ENCODE data around the gene SCYGR5. TPM values are rescaled to one million over a fixed set of nuclear protein-coding genes. Genes with fewer than 3 reads are reported as not detected.

SCYGR5 gene
- polyA plus RNA-seq, 1 experiment: not detected

DNA sequence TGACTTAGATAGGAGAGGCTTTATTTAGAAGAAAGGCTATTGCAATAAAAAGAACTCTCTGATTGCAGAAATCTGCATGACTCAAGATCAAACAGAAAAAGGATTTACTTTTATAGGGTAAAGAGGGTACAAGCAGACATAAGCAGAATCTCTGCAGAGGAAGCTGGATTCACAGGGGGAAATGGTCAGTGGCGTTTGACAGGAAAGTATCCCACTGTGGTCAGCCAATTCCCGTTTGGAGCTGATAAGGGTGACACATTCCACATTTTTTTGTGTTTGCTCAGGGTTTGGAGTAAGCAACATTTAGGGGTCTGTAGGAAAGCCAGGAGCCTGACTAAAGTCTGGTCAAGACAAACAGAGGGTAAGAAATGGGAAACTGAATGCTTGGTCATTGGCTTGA is 23.9 kb upstream of the SCYGR5 start:
- TF ChIP-seq, protein P1, sequence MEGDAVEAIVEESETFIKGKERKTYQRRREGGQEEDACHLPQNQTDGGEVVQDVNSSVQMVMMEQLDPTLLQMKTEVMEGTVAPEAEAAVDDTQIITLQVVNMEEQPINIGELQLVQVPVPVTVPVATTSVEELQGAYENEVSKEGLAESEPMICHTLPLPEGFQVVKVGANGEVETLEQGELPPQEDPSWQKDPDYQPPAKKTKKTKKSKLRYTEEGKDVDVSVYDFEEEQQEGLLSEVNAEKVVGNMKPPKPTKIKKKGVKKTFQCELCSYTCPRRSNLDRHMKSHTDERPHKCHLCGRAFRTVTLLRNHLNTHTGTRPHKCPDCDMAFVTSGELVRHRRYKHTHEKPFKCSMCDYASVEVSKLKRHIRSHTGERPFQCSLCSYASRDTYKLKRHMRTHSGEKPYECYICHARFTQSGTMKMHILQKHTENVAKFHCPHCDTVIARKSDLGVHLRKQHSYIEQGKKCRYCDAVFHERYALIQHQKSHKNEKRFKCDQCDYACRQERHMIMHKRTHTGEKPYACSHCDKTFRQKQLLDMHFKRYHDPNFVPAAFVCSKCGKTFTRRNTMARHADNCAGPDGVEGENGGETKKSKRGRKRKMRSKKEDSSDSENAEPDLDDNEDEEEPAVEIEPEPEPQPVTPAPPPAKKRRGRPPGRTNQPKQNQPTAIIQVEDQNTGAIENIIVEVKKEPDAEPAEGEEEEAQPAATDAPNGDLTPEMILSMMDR (IDR thresholded peaks at IDR 0.05; ENCODE audit: insufficient read depth, low read depth, low read length): no peak
- Histone ChIP-seq H3K4me3 (ENCODE audit: low read depth, low read length) (no peak overlapping the region), H3K36me3 (ENCODE audit: control insufficient read depth, insufficient read depth, low read length) (no peaks in the 10 kb centered on the region), H3K27me3 (ENCODE audit: control insufficient read depth, insufficient read depth, low read length) (peaks cover 3% of the 10 kb centered on the region; the same call in 1 of the 2 replicates)
- DNase-seq (ENCODE audit: low read depth): no peak
- ChIA-PET POLR2A (no interaction called here), CTCF (no interaction called here)

DNA sequence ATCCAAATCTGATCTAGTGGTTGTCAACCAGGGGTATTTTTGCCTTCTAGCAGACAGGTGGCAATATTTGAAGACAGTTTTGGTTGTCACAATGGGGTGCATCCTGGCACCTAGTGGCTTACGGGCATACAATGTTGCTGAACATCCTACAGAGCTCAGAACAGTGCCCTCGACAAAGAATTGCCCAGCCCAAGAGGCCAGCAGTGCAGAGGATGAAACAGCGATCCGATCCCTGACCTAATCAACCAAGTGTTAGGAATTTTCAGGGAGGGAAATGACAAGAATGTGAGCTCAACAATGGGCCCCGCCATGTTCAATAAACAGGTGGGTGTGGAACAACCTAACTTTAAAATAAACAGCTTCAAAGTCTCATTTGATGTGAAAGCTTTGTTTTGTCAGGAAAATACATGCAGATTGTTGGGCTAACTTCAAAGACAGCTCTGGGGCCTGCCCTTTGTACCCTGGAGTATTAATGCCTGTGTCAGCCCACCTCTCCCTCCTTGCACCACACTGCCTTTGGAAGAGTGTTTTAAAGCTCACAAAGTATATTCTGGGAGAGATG is 22.5 kb upstream of the SCYGR5 start:
- no peak overlapping the region for H3K4me3 ChIP-seq (ENCODE audit: low read depth, low read length)
- DNase-seq (ENCODE audit: low read depth): no peak
- peaks cover 3% of the 10 kb centered on the region; the same call in 1 of the 2 replicates for H3K27me3 ChIP-seq (ENCODE audit: control insufficient read depth, insufficient read depth, low read length)
- no peaks in the 10 kb centered on the region for H3K36me3 ChIP-seq (ENCODE audit: control insufficient read depth, insufficient read depth, low read length)
- ChIA-PET CTCF (interaction anchor here (0.6 kb wide), 1 partner anchor 9 kb away, joined by 3 read pairs; no protein-coding TSS in a partner anchor), POLR2A (no interaction called here)
- TF ChIP-seq, protein P1 (IDR thresholded peaks at IDR 0.05; ENCODE audit: insufficient read depth, low read depth, low read length): no peak

- CTCF ChIA-PET: no interaction called here
- DNase-seq (ENCODE audit: low read depth): no peak
Observed at GRCh38 chr2:227653419-227653818, 13.2 kb upstream of the SCYGR5 start.

DNA sequence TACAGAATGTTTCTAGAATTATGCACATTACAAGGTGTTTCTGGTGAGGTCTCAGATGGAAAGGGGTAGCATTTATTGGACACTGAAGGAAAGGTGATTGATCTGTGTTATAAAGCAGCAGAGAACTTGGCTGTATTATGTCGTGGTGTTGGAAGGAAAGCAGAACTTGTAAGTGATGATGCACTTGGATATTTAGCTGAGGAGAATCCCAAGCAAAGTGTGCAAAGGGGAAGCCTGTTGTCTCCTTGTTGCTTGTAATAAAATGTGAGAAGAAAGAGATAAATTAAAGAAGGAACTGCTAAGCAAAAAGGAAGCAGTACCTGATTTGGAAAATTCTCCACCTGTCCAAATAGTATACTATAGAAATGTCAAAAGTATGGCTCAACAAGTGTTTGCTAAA is 12.2 kb upstream of the SCYGR5 start:
- TF ChIP-seq, protein P1 (IDR thresholded peaks at IDR 0.05; ENCODE audit: insufficient read depth, low read depth, low read length): no peak

More at GRCh38 chr2:227653419-227653818, 13.2 kb upstream of the SCYGR5 start:
- Histone ChIP-seq H3K27me3 (ENCODE audit: control insufficient read depth, insufficient read depth, low read length) (no peaks in the 10 kb centered on the region), H3K4me3 (ENCODE audit: low read depth, low read length) (no peak overlapping the region), H3K36me3 (ENCODE audit: control insufficient read depth, insufficient read depth, low read length) (no peaks in the 10 kb centered on the region)
- POLR2A ChIA-PET: no interaction called here
- TF ChIP-seq, protein P1 (IDR thresholded peaks at IDR 0.05; ENCODE audit: insufficient read depth, low read depth, low read length): no peak

GRCh38 chr2:227655454-227655853 is 11.2 kb upstream of the SCYGR5 start:
- peak; percentile 56 for DNase-seq (ENCODE audit: low read depth)
- CTCF ChIA-PET: no interaction called here
- no peaks in the 10 kb centered on the region for H3K36me3 ChIP-seq (ENCODE audit: control insufficient read depth, insufficient read depth, low read length)
- TF ChIP-seq, protein P1 (IDR thresholded peaks at IDR 0.05; ENCODE audit: insufficient read depth, low read depth, low read length): no peak
- POLR2A ChIA-PET: no interaction called here
- H3K27me3 ChIP-seq (ENCODE audit: control insufficient read depth, insufficient read depth, low read length): no peaks in the 10 kb centered on the region
- no peak overlapping the region for H3K4me3 ChIP-seq (ENCODE audit: low read depth, low read length)

More for the DNA sequence above, 12.2 kb upstream of the SCYGR5 start:
- POLR2A ChIA-PET: no interaction called here
- no peaks in the 10 kb centered on the region for H3K36me3 ChIP-seq (ENCODE audit: control insufficient read depth, insufficient read depth, low read length)
- no peaks in the 10 kb centered on the region for H3K27me3 ChIP-seq (ENCODE audit: control insufficient read depth, insufficient read depth, low read length)
- DNase-seq (ENCODE audit: low read depth): no peak
- CTCF ChIA-PET: no interaction called here
- H3K4me3 ChIP-seq (ENCODE audit: low read depth, low read length): no peak overlapping the region

Data from BJ (cell line).